ENCODE results near the gene MED13L. TPM values are rescaled to one million over a fixed set of nuclear protein-coding genes. Genes with fewer than 3 reads are reported as not detected.

Gene MED13L
- total and polyA plus RNA-seq, 9 donors = 31.0 to 82.7 (median 44.9) TPM

DNA sequence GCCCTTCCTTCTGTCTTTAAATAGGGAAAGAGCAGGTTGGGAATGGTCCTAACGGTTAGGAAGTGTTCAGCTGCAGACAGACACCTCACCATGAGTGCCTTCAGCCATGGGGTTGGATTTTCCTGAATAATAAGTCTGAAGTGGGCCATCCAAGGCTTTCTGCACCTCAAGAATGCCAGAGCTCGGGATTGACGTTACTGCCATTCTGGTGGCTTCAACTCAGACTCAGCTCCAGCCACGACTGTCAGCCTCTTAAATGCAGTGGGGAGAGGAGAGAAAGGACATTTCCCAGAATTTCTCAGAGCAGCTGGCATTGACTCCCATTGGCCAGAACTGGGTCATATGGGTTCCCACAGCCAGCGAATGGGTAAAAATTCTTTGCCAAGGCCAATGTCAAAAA lies 363.4 kb downstream of the MED13L start:
- no peak overlapping the region for H3K4me3 ChIP-seq (ENCODE audit: low read length)
- no peaks in the 10 kb centered on the region for H3K4me1 ChIP-seq (ENCODE audit: control insufficient read depth, insufficient read depth, low read length)
- H3K9me3 ChIP-seq (replicated peaks; ENCODE audit: control insufficient read depth, low read depth, low read length) = no peaks in the 10 kb centered on the region
- no peak for DNase-seq
- peaks cover 24% of the 10 kb centered on the region for H3K27me3 ChIP-seq (ENCODE audit: control insufficient read depth, insufficient read depth, low read length)
- no peak overlapping the region for H3K27ac ChIP-seq (ENCODE audit: low read length)
- H3K36me3 ChIP-seq (ENCODE audit: control insufficient read depth, insufficient read depth, low read length) = no peaks in the 10 kb centered on the region
- WGBS (ENCODE audit: insufficient coverage) = no CpG with 5 or more reads among the region's 5 CpGs

DNA sequence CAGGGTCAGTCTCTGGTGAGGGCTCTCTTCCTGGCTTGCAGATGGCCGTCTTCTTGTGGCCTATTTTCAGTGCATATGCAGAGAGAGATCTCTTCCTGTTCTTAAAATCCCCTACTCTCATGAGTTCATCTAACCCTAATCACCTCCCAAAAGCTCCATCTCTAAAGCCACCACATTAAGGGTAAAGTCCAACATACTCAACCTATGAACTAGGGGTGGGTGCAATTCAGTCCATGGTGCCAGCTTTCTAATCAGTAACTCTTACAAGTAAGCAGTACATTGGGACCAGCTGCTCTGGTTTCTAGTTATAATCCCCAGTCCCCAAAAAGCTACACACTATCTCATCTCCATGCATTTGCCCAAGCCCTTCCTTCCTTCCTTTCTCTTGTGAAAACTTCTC lies 365.1 kb downstream of the MED13L start:
- DNase-seq = no peak
- Histone ChIP-seq H3K27ac (ENCODE audit: low read length) (no peak overlapping the region), H3K36me3 (ENCODE audit: control insufficient read depth, insufficient read depth, low read length) (no peaks in the 10 kb centered on the region), H3K9me3 (replicated peaks; ENCODE audit: control insufficient read depth, low read depth, low read length) (no peaks in the 10 kb centered on the region), H3K4me1 (ENCODE audit: control insufficient read depth, insufficient read depth, low read length) (no peaks in the 10 kb centered on the region), H3K27me3 (ENCODE audit: control insufficient read depth, insufficient read depth, low read length) (peaks cover 19% of the 10 kb centered on the region), H3K4me3 (ENCODE audit: low read length) (no peak overlapping the region)
- WGBS (ENCODE audit: insufficient coverage) = 100% methylated on average over 1 of the region's 1 CpG

DNA sequence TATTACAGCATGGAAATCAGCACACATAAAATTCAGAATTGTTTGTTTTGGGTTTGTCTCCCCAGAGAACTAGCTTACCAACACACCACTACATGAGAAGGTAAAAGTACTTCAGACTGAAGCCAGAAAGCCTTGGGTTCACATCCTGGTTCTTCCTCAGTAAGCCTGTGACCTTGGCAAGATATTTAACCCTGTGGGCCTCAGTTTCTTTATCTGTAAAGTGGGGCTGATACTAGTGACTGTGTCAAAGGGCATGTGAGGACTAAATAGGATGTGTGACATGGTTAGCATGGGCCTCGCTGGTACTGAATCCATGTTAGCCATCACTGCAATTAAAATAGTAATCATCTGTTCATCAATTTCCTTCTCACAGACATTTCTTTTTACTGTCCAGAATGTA lies 366.1 kb downstream of the MED13L start:
- Histone ChIP-seq H3K27ac (ENCODE audit: low read length) (no peak overlapping the region), H3K9me3 (replicated peaks; ENCODE audit: control insufficient read depth, low read depth, low read length) (no peaks in the 10 kb centered on the region), H3K4me3 (ENCODE audit: low read length) (no peak overlapping the region), H3K4me1 (ENCODE audit: control insufficient read depth, insufficient read depth, low read length) (no peaks in the 10 kb centered on the region), H3K27me3 (ENCODE audit: control insufficient read depth, insufficient read depth, low read length) (peaks cover 12% of the 10 kb centered on the region), H3K36me3 (ENCODE audit: control insufficient read depth, insufficient read depth, low read length) (no peaks in the 10 kb centered on the region)
- no peak for DNase-seq
- no CpG with 5 or more reads among the region's 1 CpG for WGBS (ENCODE audit: insufficient coverage)

DNA sequence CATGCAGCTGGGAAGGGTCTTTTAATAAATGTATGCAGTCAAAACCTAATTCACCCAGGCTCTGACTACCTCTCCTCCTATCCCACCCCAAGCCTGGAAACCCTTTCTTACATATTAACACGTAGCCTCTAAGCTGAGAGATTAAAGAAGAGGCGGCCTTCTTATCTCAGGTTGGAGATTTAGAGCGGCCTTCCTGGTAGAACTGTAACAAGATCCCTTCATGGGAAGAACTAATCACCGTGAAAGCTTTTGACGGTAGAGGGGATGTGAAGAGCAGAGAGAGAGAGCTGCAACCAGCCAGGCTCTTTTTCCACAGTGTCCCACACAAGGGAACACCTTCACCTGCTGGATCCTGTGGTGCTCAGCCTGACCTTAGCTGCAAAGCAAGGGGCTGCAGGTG lies 367.4 kb downstream of the MED13L start:
- Histone ChIP-seq H3K4me1 (ENCODE audit: control insufficient read depth, insufficient read depth, low read length) (no peaks in the 10 kb centered on the region), H3K27ac (ENCODE audit: low read length) (no peak overlapping the region), H3K9me3 (replicated peaks; ENCODE audit: control insufficient read depth, low read depth, low read length) (no peaks in the 10 kb centered on the region), H3K4me3 (ENCODE audit: low read length) (no peak overlapping the region), H3K36me3 (ENCODE audit: control insufficient read depth, insufficient read depth, low read length) (no peaks in the 10 kb centered on the region), H3K27me3 (ENCODE audit: control insufficient read depth, insufficient read depth, low read length) (peaks cover 3% of the 10 kb centered on the region)
- WGBS (ENCODE audit: insufficient coverage) = 57% methylated on average over 1 of the region's 5 CpGs
- no peak for DNase-seq

All from muscle of leg (tissue), 11 donors.